NB4 (cell line): Measurements from ENCODE around the gene SLC30A2.

ENCODE experiments used
- MYC ChIP-seq: IDR thresholded peaks from 2 replicates; pipeline ENCODE4 v1.6.1; 2011; ENCODE audit warnings: low read depth, low read length
- POLR2A ChIP-seq: IDR thresholded peaks from 2 replicates; pipeline ENCODE4 v1.6.1; 2011; ENCODE audit warnings: mild to moderate bottlenecking; ENCODE audit not compliant: insufficient read length; ENCODE audit errors: extremely low read depth
- TF ChIP-seq, protein P1 (sequence below): IDR thresholded peaks from one replicate; pipeline ENCODE4 v1.5.1; 2012; ENCODE audit warnings: low read depth, low read length

DNA sequence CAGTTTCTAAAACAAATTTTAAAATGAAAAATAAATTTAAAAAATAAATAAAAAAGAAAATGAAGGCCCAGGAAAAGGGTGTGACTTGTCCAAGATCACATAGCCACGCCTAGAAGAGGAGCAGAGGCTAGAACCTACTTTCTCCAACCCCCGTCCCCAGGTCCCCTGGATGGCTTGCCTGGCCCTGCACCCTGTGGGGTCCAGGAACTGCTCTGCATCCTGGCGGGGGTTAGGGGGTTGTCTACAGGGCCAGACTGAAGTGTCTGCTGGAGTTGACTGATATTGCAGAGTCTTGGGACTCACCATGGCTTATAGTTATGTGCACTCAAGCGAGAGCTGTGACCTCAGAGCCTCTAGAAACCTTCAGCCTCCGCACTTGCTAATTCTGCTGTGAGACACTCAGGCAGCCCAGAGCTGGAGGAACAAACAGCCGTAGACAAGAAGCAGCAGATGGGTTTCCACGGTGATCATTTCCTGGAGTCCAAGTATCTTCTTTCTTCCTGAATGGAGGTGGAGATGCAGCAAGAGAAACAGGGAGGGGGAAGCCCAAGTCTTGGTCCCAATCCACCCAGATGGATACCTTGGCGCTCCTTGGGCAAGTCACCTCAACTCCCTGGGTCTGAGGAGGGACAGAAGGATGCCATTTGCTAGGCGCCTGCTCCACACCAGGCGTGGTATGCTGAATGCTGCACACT lies 29.5 kb downstream of the SLC30A2 start:
- TF ChIP-seq, protein P1, sequence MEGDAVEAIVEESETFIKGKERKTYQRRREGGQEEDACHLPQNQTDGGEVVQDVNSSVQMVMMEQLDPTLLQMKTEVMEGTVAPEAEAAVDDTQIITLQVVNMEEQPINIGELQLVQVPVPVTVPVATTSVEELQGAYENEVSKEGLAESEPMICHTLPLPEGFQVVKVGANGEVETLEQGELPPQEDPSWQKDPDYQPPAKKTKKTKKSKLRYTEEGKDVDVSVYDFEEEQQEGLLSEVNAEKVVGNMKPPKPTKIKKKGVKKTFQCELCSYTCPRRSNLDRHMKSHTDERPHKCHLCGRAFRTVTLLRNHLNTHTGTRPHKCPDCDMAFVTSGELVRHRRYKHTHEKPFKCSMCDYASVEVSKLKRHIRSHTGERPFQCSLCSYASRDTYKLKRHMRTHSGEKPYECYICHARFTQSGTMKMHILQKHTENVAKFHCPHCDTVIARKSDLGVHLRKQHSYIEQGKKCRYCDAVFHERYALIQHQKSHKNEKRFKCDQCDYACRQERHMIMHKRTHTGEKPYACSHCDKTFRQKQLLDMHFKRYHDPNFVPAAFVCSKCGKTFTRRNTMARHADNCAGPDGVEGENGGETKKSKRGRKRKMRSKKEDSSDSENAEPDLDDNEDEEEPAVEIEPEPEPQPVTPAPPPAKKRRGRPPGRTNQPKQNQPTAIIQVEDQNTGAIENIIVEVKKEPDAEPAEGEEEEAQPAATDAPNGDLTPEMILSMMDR = no peak
- no peak for TF ChIP-seq POLR2A
- TF ChIP-seq MYC = no peak
